GM12872 (cell line): ENCODE results near the gene SOX6.

Source experiments
- TF ChIP-seq, protein P1 (sequence below): IDR thresholded peaks from 3 replicates; pipeline ENCODE4 v1.5.1; 2011; ENCODE audit warnings: low read depth, mild to moderate bottlenecking, low read length, moderate library complexity; ENCODE audit not compliant: insufficient read depth

The SOX6 gene

DNA sequence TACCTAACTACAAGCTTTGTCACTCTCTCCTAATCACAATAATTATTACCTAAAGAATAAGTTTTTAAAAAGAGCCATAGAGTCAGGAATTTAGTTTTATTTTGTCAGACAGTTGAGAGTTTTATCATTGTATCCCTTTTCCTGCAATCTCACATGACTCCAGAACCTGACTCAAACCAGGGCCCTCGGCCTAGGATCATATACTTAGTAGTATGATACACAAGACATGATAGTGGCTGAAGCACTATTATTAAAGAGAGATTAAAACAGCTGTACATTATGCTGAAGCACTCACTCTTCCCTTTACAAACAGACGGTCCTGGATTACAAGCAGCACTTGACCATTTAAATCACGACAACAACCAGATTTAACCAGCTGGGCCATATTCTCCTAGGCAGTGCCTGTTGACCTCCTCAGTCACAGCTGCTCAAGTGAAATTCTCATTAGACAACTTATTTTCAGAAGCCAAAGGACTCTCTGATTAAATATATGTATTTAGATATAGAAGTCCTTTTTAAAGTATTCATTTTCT lies 44.0 kb downstream of the SOX6 start:
- TF ChIP-seq, protein P1, sequence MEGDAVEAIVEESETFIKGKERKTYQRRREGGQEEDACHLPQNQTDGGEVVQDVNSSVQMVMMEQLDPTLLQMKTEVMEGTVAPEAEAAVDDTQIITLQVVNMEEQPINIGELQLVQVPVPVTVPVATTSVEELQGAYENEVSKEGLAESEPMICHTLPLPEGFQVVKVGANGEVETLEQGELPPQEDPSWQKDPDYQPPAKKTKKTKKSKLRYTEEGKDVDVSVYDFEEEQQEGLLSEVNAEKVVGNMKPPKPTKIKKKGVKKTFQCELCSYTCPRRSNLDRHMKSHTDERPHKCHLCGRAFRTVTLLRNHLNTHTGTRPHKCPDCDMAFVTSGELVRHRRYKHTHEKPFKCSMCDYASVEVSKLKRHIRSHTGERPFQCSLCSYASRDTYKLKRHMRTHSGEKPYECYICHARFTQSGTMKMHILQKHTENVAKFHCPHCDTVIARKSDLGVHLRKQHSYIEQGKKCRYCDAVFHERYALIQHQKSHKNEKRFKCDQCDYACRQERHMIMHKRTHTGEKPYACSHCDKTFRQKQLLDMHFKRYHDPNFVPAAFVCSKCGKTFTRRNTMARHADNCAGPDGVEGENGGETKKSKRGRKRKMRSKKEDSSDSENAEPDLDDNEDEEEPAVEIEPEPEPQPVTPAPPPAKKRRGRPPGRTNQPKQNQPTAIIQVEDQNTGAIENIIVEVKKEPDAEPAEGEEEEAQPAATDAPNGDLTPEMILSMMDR: no peak

DNA sequence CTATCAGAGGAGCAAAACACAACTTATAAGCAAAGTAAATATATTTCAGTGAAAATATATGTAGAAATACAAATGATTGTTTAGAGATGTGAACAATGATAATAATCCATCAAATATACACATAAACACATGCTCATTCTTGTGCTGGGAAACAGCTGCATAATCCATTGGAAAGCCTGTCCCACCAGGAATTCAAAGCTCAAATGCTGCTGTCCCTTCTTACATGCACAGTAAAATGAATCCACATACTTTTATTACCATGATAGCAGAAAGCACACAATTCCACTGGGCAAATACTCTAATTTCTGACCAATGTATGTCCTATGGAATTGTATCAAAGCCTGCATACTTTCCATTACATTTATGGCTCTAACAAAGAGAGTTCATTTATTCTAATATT lies 44.5 kb downstream of the SOX6 start:
- TF ChIP-seq, protein P1: no peak

DNA sequence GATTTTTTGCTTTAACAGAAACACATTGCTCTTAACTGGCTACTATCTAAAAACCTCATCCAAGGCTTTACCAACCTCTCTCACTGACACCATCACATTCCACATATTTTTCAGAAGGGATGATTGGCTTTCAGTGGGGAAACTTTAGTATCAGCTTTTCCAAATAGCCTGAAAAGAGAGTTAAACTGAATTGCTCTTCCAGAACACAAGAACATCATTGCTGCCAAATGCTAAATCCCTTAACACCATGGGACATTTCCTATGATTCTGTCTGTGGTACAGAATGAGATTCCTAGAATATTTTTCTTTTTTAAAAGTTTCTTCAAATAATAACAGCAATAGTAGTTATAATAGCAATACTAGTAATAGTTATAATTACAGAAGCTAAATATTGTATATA lies 45.4 kb downstream of the SOX6 start:
- TF ChIP-seq, protein P1: no peak

DNA sequence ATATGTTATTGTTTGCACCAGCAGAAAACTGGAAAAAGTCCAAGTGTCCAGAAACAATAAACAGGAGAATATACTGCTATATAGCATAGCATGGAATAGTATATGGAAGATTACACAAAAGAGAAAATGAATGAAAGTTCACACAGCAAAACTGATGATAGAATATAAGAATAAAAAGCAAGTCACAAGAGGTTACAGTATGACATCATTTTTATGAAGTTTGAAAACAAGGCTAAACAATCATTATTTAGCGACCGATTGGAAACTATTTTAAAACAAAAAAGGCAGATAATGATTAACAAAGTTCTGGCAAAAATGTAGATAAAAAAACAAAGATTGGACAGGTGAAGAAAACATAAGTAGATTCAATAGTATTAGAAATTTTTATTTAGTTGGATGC lies 47.1 kb downstream of the SOX6 start:
- TF ChIP-seq, protein P1: no peak

DNA sequence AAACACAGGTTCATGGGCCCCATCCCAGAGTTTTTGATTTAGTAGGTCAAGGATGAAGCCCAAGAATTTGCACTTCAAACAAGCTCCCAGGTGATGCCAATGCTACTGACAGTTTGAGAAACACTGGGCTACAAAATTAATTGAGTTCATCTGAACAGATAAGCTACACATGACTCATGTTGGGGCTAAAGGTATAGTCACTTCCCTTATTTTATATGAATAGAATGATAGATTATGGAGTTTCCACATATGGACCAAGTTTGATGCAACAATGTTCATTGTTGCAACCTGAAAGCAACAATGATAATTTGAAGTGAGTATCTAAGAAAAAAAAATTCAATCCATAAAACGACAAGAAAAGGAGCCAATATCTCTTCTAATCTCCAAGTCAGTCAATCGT lies 54.9 kb downstream of the SOX6 start:
- TF ChIP-seq, protein P1: no peak

DNA sequence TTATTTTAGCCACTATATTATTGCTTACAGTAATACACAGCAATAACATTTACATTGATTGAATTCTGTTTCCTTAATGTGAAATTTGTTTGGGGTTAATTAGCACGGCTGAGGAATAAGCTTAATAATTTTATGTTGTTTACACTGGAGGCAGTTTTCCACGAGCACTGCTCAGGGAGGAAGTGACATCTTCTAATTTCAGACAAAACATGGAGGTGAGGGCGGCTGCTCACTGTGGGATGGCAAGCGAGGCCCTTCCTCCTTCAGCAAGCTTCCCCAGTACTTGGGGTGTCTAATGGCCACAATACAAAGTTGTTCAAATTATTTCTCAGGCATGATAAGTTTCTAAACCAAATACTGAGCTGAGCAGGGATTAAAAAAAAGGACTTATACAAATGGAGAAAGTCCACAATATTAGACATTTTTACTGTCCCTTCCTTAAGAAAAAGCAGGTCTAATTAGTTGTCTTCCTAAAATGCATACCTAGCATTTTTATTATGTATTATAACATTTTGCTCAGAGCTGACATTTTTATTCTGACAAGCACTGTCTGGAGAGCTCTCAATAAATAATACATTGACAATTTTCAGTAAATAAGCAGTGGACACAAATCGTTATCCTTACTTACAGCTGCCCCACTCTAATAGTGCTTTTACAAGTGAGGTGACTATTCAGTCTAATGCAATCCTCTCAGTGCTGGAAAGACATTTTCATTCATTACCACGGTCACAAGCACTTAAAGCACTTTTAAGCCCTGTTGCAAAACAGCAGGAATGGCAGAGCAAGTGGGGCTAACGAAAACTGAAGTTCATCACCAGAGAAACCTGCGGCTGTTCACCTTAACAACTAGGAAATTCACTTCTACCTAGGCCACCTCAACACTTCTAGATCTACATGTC lies 56.2 kb downstream of the SOX6 start:
- TF ChIP-seq, protein P1: no peak

DNA sequence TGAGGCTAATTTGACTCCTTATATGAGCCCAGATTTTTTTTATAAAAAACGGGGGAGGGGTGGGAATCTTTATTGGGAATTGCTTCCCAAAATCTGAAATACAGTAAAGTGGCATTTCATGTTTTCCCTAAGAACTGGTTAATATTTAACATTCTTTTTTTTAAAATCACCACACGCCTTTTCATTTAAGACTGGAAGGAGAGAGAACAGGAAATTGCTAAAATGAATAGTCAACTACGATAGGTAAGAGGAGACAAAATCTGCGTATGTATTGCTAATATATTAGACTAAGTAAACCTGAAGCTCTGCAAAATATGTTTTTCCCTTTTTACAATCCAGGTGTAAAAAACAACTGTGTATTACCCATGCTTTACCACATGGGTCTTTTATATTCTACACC lies 57.0 kb downstream of the SOX6 start:
- TF ChIP-seq, protein P1: no peak
